ENCODE data around the gene SYT2.
"Not testable (repeated sequence)": the region's sequence is repeated elsewhere in the genome, so short reads cannot be mapped to it uniquely, and the experiment has no call there.

The SYT2 gene

DNA sequence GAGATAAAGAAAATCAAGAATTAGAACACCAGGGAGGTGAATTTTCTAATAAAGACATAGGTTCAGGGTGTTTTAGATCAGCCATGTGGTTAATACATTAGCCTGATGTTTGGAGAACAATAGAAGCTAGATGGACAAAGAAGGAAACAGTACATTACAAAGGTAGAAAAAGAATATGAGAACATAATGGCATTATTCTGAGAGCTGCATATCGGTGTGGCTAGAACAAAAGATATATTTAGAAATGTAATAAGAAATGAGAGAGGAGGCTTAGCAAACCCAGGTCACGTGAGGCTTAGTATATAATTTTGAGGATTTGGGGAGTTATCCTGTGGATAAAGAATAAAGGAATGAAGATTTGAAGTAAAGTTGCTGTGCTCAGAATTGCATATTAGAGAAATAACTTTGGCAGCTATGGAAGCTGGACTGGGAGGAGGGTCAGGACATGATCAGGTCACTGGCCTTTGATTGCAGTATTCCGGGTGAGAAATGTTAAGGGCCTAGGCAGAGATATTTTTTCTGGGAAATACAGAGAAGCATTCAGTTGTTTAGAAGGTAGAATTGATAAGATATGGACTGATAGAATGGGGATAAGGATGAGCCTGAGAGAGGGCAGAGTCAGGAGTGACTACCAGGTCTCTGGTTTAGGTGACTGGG lies 164.5 kb downstream of the SYT2 start:
- not testable (repeated sequence) for DNase-seq (ENCODE audit: low spot score)

GRCh38 chr1:202544766-202545449 lies 165.3 kb downstream of the SYT2 start:
- DNase-seq (ENCODE audit: low spot score) = not testable (repeated sequence)

- not testable (repeated sequence) for DNase-seq (ENCODE audit: low spot score)
These were observed 166.7 kb downstream of the SYT2 start for GRCh38 chr1:202543537-202543936.

DNA sequence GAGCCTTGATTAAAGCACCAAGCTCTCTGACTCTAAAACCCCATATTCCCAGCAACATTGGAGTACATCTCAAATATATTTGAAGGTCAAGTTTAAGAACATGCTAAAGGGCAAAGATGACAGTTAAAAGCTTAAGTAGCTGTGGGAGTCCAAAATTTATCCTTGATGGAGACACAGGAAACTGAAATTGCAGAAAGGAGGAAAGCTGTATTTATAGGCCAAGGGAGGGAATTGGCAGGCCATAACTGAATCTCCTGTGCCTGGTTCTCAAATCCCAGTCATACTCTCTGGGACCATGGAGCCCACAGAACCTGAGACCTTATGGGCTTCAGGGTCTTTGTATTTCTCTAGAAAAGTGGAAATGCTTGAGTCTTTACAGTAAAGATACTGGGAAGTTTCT lies 167.8 kb downstream of the SYT2 start:
- DNase-seq (ENCODE audit: low spot score) = not testable (repeated sequence)

- not testable (repeated sequence) for DNase-seq (ENCODE audit: low spot score)
These were observed 169.4 kb downstream of the SYT2 start for GRCh38 chr1:202540858-202541257.

Data from activated CD4-positive, alpha-beta T cell treated with anti-CD3 and anti-CD28 coated beads, Interleukin-2, Interleukin-4, amounts not matched to agents 100 ng/mL and 50 ng/mL, durations not matched to agents 16 hours and 8 hours (primary cell).